Hair follicular keratinocyte (primary cell): ENCODE data around the gene ANKDD1B. TPM values are rescaled to one million over a fixed set of nuclear protein-coding genes. Genes with fewer than 3 reads are reported as not detected.

Experiments
- total RNA-seq: library from RNA; depleted of rRNA; stranded (reverse); fragments of >200 nt; gene quantifications from 2 replicates; pipeline ENCODE4 v1.2.3, GENCODE V29; 2015

ANKDD1B gene
- not detected in 2 replicates for total RNA-seq

DNA sequence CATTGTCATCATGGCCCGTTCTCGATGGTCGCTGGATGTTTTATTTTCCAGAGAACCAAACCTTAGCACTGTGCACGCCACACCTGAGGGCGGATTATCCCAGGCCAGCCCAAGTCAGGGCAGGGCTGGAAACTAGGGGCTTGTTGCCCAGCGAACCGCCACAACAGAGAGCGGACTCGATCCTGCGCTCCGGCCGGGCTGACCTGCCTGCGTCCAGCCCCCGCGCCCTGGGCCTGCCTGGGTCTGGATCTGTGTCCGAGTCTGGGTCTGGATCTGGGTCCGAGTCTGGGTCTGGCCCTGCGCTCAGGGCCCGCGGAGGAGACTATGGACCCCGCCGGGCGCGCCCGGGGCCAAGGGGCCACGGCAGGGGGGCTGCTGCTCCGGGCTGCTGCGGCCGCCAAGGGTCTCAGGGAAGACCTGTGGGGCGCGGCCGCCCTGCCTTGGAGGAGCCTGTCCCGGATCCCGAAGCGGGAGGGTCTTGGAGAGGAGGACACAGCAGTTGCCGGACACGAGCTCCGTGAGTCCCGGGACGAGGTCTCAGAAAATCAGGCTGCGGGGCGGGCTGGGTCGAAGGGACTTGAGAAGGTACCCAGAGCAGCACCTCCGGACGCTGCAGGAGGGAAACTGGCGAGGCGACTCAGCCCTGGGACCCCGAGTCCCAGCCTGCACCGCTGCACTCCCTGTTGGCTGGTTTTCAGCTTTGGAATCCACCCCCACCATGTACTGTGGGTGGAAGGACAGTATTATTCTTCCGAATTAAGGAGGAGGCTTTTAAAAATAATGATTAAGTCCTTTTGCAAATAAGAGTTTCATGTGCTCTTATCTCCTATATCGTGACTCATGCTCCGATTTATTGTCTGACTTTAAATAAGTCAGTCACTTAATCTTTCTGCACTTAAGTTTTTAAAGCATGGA lies at the start of gene ANKDD1B:
ANKDD1B (plus strand) TSS at position 143 of the 915 bp plus-strand sequence; CDS start at position 325, 182 bp downstream.

DNA sequence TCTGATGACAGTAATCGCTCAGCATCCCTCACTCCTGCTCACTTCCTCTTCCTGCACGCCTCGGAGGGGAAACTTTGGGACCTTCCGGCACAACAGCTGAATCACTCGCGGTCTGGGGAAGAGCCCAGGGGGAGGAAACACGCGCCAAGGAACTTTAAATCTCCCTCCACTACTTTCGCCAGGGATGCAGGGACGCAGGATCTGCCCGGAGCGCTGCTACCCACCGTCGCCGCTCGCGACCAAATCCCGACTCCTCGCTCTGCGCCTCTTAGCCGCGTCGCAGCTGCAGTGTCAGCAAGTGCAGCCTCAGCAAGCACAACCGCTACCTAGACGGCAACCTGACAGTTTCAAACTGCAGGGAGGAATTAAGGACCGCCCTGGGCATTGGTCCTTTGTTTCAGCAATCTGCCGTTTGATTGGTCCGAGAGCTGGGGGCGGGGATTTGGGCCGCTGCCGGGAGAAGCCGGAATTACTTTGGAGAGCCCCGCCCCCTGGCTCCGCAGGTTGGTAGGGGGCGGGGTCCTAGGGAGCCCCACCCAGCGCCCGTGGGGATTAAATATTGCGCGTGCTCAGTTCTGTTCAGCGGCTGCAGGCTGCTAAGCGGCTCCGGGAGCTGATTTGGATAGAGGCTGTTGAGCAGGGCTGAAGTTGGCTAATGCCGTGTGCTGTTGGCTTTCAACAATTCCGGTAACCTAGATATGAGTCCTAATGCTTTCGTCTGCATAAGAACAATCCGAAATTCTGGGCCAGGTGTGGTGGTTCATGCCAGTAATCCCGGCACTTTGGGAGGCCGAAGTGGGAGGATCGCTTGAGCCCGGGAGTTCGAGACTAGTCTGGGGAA lies 106.0 kb downstream of the ANKDD1B start, which contains the start of gene POC5:
POC5 (minus strand) TSS at position 356 of the 841 bp plus-strand sequence. CDS start 4,500 bp downstream, outside the sequence.

Other genes starting within 250 kb of the ANKDD1B start
- 5.4 and 8.4 TPM in 2 replicates for gene CERT1, start 99.8 kb upstream of the ANKDD1B start, total RNA-seq
- gene POLK, start 99.6 kb upstream of the ANKDD1B start, total RNA-seq = 7.7 and 12.8 TPM in 2 replicates
- 12.9 and 19.0 TPM in 2 replicates for gene POC5, start 106.0 kb downstream of the ANKDD1B start, total RNA-seq